Endometrial microvascular endothelial cells (primary cell): ENCODE measurements around the gene ARPC5. TPM values are rescaled to one million over a fixed set of nuclear protein-coding genes. Genes with fewer than 3 reads are reported as not detected.

ENCODE experiments used
- total RNA-seq: library from RNA; depleted of rRNA; stranded (reverse); fragments of >200 nt; gene quantifications from one replicate; pipeline ENCODE4 v1.2.3, GENCODE V29; 2015; ENCODE audit errors: inconsistent ontology term

ARPC5 gene
- total RNA-seq, 1 donor from 2014 or later: 269 TPM

Other genes starting within 250 kb of the ARPC5 start
- 0.19 TPM for gene NMNAT2, start 217.4 kb downstream of the ARPC5 start, total RNA-seq
- 28.7 TPM for gene SMG7, start 163.3 kb downstream of the ARPC5 start, total RNA-seq
- not detected for gene NCF2, start 45.3 kb downstream of the ARPC5 start, total RNA-seq
- not detected for gene APOBEC4, start 17.5 kb upstream of the ARPC5 start, total RNA-seq
- gene RGL1, start 169.3 kb upstream of the ARPC5 start, total RNA-seq: 8.5 TPM